ENCODE data around the gene OR52A1.
"Not testable (repeated sequence)": the region's sequence is repeated elsewhere in the genome, so short reads cannot be mapped to it uniquely, and the experiment has no call there.

Gene OR52A1

GRCh38 chr11:5154657-5155056 lies at the start of gene OR52A1:
Gene OR52A1, minus strand, starts transcription at chr11:5154757. Its CDS starts 2,388 bp downstream, at chr11:5152369.
- DNase-seq: no peak

- DNase-seq: no peak
Observed at GRCh38 chr11:5203366-5203765, 48.8 kb upstream of the OR52A1 start.

GRCh38 chr11:5200582-5200981 lies 46.0 kb upstream of the OR52A1 start, which contains the start of gene OR51V1:
Gene OR51V1, minus strand, starts transcription at chr11:5200682. Its CDS starts 0 bp downstream, at chr11:5200682.
- no peak for DNase-seq

GRCh38 chr11:5198285-5198684 lies 43.7 kb upstream of the OR52A1 start:
- DNase-seq: no peak

- no peak for DNase-seq
Observed at GRCh38 chr11:5197536-5197935, 43.0 kb upstream of the OR52A1 start.

- no peak for DNase-seq
Observed at GRCh38 chr11:5196731-5197130, 42.2 kb upstream of the OR52A1 start.

- no peak for DNase-seq
Observed at GRCh38 chr11:5196067-5196466, 41.5 kb upstream of the OR52A1 start.

GRCh38 chr11:5192738-5193137 lies 38.2 kb upstream of the OR52A1 start:
- DNase-seq: no peak

GRCh38 chr11:5188201-5188600 lies 33.6 kb upstream of the OR52A1 start:
- no peak for DNase-seq

GRCh38 chr11:5178046-5178837 lies 23.7 kb upstream of the OR52A1 start:
- DNase-seq: no peak

- no peak for DNase-seq
Observed at GRCh38 chr11:5174934-5175333, 20.4 kb upstream of the OR52A1 start.

- no peak for DNase-seq
Observed at GRCh38 chr11:5171856-5172255, 17.3 kb upstream of the OR52A1 start.

GRCh38 chr11:5165898-5166297 lies 11.3 kb upstream of the OR52A1 start:
- not testable (repeated sequence) for DNase-seq

- DNase-seq: not testable (repeated sequence)
Observed at GRCh38 chr11:5164807-5165206, 10.2 kb upstream of the OR52A1 start.

GRCh38 chr11:5161045-5161444 lies 6.5 kb upstream of the OR52A1 start:
- not testable (repeated sequence) for DNase-seq

GRCh38 chr11:5160217-5160616 lies 5.7 kb upstream of the OR52A1 start:
- not testable (repeated sequence) for DNase-seq

- DNase-seq: no peak
Observed at GRCh38 chr11:5159806-5160205, 5.2 kb upstream of the OR52A1 start.

GRCh38 chr11:5153574-5154431 lies 754 bp downstream of the OR52A1 start:
- DNase-seq: no peak

- no peak for DNase-seq
Observed at GRCh38 chr11:5151713-5152153, 2.8 kb downstream of the OR52A1 start.

GRCh38 chr11:5144206-5144605 lies 10.4 kb downstream of the OR52A1 start:
- not testable (repeated sequence) for DNase-seq

GRCh38 chr11:5137996-5138395 lies 16.6 kb downstream of the OR52A1 start, which contains the start of gene OR52A5:
Gene OR52A5, minus strand, starts transcription at chr11:5138356. Its CDS starts 5,714 bp downstream, at chr11:5132642.
- DNase-seq: no peak

- no peak for DNase-seq
Observed at GRCh38 chr11:5137014-5137413, 17.5 kb downstream of the OR52A1 start.

Data from hypothalamus (tissue), 51 donors.